Endothelial cell (in vitro differentiated cells): ENCODE measurements around the gene LMAN2L. TPM values are rescaled to one million over a fixed set of nuclear protein-coding genes. Genes with fewer than 3 reads are reported as not detected.

ENCODE experiments used
- DNase-seq: peaks from one replicate; pipeline ENCODE4 v3.0.0; 2021; ENCODE audit warnings: low spot score
- H3K27ac Mint-ChIP-seq: one replicate; pipeline ENCODE4 v1.8.0; 2021; ENCODE audit warnings: mixed read lengths, inconsistent platforms; ENCODE audit not compliant: unreplicated experiment
- H3K27me3 Mint-ChIP-seq: one replicate; pipeline ENCODE4 v1.8.0; 2021; ENCODE audit warnings: mild to moderate bottlenecking, moderate library complexity, mixed read lengths, inconsistent platforms; ENCODE audit not compliant: unreplicated experiment
- H3K36me3 Mint-ChIP-seq: one replicate; pipeline ENCODE4 v1.8.0; 2021; ENCODE audit warnings: mild to moderate bottlenecking, low read depth, mixed read lengths, inconsistent platforms; ENCODE audit not compliant: unreplicated experiment
- H3K4me1 Mint-ChIP-seq: one replicate; pipeline ENCODE4 v1.8.0; 2021; ENCODE audit warnings: mild to moderate bottlenecking, mixed read lengths, inconsistent platforms; ENCODE audit not compliant: unreplicated experiment
- H3K4me3 Mint-ChIP-seq: one replicate; pipeline ENCODE4 v1.8.0; 2021; ENCODE audit warnings: mild to moderate bottlenecking, mixed read lengths, inconsistent platforms; ENCODE audit not compliant: unreplicated experiment
- H3K9me3 Mint-ChIP-seq: one replicate; pipeline ENCODE4 v1.8.0; 2021; ENCODE audit warnings: mixed read lengths, inconsistent platforms; ENCODE audit not compliant: unreplicated experiment
- total RNA-seq: library from RNA; stranded (reverse); fragmentation: NEBNext Ultra II Directional; extraction: Animal tissue kit (Norgen Biotek cat#: 25700); gene quantifications from one replicate; pipeline ENCODE4 v1.2.1, GENCODE V29; 2021; ENCODE audit not compliant: unreplicated experiment
- TF ChIP-seq, protein P1 (sequence below): fragments of 200-600 bp; sonication (generic); IDR thresholded peaks from one replicate; pipeline ENCODE4 v1.5.0; 2021; ENCODE audit warnings: antibody characterized with exemption; ENCODE audit not compliant: unreplicated experiment

LMAN2L gene
- total RNA-seq, 1 donor from 2014 or later: 19.4 TPM

GRCh38 chr2:96694279-96694678 is 45.6 kb downstream of the LMAN2L start:
- Mint-ChIP-seq H3K27me3 (no peaks in the 10 kb centered on the region), H3K9me3 (no peaks in the 10 kb centered on the region), H3K4me1 (peaks cover 6% of the 10 kb centered on the region), H3K4me3 (no peak overlapping the region), H3K36me3 (no peaks in the 10 kb centered on the region), H3K27ac (no peak overlapping the region)
- TF ChIP-seq, protein P1, sequence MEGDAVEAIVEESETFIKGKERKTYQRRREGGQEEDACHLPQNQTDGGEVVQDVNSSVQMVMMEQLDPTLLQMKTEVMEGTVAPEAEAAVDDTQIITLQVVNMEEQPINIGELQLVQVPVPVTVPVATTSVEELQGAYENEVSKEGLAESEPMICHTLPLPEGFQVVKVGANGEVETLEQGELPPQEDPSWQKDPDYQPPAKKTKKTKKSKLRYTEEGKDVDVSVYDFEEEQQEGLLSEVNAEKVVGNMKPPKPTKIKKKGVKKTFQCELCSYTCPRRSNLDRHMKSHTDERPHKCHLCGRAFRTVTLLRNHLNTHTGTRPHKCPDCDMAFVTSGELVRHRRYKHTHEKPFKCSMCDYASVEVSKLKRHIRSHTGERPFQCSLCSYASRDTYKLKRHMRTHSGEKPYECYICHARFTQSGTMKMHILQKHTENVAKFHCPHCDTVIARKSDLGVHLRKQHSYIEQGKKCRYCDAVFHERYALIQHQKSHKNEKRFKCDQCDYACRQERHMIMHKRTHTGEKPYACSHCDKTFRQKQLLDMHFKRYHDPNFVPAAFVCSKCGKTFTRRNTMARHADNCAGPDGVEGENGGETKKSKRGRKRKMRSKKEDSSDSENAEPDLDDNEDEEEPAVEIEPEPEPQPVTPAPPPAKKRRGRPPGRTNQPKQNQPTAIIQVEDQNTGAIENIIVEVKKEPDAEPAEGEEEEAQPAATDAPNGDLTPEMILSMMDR: no peak
- DNase-seq: no peak

GRCh38 chr2:96693286-96694200 is 46.3 kb downstream of the LMAN2L start:
- Mint-ChIP-seq H3K27ac (no peak overlapping the region), H3K27me3 (peaks cover 2% of the 10 kb centered on the region), H3K4me3 (no peak overlapping the region), H3K4me1 (peaks cover 6% of the 10 kb centered on the region), H3K36me3 (no peaks in the 10 kb centered on the region), H3K9me3 (no peaks in the 10 kb centered on the region)
- TF ChIP-seq, protein P1: no peak
- DNase-seq: no peak

- TF ChIP-seq, protein P1: no peak
- Mint-ChIP-seq H3K27me3 (peaks cover 2% of the 10 kb centered on the region), H3K9me3 (no peaks in the 10 kb centered on the region), H3K4me1 (peaks cover 6% of the 10 kb centered on the region), H3K27ac (no peak overlapping the region), H3K36me3 (no peaks in the 10 kb centered on the region), H3K4me3 (no peak overlapping the region)
- DNase-seq: no peak
These were observed 47.5 kb downstream of the LMAN2L start for GRCh38 chr2:96692094-96692971.

GRCh38 chr2:96691022-96691612 is 48.7 kb downstream of the LMAN2L start:
- Mint-ChIP-seq H3K27me3 (peaks cover 2% of the 10 kb centered on the region), H3K9me3 (no peaks in the 10 kb centered on the region), H3K4me3 (no peak overlapping the region), H3K27ac (no peak overlapping the region), H3K36me3 (no peaks in the 10 kb centered on the region), H3K4me1 (peaks cover 6% of the 10 kb centered on the region)
- TF ChIP-seq, protein P1: no peak
- no peak for DNase-seq
